GM15510 (cell line): ENCODE data around the gene RAB36.

Experiments used
- POLR2A ChIP-seq: IDR thresholded peaks from 3 replicates; pipeline ENCODE4 v1.6.1; 2011; ENCODE audit warnings: borderline replicate concordance; ENCODE audit not compliant: insufficient read length; ENCODE audit errors: extremely low read depth

Gene RAB36

GRCh38 chr22:23124611-23125511 lies 20.4 kb upstream of the RAB36 start:
- TF ChIP-seq POLR2A = no peak

DNA sequence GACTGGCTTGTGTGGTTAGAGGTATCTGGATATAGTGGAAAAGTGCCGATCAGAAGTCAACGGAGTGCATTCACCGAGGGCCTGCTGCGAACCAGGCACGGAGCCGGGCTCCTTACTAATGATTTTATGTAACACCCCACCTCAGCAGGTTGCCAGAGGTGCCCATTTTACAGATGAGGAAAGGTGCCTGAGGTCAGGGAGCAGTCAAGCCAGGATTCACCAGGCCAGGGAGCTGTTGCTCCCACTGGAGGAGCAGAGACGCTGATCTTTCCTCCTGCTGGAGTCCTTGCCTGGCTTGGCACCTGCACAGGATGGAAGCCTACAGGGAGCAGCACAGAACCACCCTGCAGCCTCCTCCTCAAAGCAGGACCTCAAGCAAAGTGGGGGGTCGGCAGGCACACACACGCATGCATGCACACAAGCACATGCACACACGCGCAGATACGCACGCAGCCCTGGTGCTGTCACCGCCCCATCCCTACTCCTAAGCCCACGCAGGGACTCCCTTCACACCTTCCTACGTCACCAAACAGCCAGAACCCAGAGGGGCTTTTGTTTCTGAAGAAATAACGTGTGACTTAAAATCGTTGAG lies 19.7 kb upstream of the RAB36 start:
- TF ChIP-seq POLR2A = no peak

DNA sequence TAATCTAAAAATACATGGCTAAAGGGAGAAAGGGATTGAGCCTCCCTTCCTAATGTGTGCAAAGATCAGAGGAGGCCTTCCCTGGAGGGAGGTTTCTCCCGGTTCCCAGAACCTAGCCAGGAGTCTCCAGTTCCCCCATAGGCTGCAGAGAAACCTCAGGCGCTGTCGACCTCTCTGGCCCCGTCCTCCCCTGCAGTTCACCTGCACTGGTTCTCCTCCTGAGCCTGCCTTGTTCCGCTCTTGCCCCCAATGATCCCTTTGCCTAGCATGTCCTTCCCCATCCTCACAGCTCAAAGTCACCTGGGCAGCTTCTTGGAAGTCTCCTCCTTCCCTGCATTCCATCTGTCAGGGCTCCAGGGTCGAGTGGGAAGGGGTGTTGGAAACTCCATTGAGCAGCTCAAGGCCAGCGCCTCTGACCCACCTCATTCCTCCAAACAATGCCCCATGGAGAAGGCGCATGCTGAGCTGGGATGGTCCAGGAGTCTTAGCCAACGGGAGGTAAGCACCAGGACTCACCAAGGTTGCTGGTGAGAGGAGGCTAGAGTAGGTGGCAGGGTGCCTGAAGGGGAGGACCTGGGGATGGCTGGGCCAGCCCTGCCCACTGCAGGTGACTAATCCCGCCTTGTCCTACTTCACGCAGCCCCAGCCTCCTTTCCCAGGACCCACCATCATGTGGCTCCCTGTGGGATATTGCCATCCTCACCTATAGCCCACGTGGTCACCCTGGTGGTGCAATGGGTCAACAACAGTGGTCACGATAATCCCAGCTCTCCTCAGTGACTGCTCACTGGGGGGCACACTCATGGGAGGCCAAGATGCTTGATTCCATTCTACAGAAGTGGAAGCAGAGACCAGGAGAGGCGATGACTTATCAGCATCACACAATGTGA lies 18.9 kb upstream of the RAB36 start:
- no peak for TF ChIP-seq POLR2A

- no peak for TF ChIP-seq POLR2A
These were observed 18.1 kb upstream of the RAB36 start for GRCh38 chr22:23127055-23127756.

GRCh38 chr22:23127788-23128187 lies 17.5 kb upstream of the RAB36 start:
- no peak for TF ChIP-seq POLR2A

GRCh38 chr22:23128269-23129108 lies 16.8 kb upstream of the RAB36 start:
- no peak for TF ChIP-seq POLR2A

GRCh38 chr22:23129149-23129548 lies 16.1 kb upstream of the RAB36 start:
- TF ChIP-seq POLR2A = no peak

DNA sequence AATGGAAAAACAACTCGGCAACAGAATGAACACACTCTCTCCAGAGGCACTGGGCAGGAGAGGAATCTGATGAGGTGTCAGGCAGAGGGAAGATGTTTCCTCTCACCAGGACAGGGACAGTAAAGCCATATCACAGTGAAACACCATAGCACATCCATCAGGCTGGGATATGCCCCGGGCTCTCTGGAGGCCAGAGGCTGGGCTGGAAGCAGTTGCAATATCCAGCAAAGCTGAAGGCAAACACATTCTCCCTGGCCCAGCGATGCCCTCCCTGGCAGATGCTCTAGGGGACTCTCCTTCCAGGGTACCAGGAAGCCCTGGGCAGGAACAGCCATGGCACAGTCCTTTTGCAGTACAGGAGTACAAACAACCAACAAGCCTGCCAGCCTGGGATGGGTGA lies 14.6 kb upstream of the RAB36 start:
- no peak for TF ChIP-seq POLR2A

DNA sequence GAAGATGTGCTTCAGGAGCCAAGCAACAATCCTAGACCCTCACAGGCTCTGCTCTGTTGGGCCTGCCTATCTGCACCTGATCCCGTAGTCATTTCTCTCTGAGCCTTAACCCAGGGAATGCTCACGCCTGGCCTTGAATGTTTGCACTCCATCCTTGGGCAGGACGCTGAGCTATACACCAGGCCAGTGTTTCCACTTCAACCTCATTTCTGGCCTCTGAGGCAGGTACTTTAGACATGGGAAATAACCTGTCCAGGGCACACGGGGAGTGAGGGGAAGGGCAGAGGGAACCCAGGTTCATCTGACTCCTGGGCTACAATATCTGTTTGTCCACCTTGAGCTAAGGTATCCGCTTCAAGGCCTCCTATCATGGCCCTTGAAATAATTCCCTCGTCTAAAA lies 13.3 kb upstream of the RAB36 start:
- no peak for TF ChIP-seq POLR2A

DNA sequence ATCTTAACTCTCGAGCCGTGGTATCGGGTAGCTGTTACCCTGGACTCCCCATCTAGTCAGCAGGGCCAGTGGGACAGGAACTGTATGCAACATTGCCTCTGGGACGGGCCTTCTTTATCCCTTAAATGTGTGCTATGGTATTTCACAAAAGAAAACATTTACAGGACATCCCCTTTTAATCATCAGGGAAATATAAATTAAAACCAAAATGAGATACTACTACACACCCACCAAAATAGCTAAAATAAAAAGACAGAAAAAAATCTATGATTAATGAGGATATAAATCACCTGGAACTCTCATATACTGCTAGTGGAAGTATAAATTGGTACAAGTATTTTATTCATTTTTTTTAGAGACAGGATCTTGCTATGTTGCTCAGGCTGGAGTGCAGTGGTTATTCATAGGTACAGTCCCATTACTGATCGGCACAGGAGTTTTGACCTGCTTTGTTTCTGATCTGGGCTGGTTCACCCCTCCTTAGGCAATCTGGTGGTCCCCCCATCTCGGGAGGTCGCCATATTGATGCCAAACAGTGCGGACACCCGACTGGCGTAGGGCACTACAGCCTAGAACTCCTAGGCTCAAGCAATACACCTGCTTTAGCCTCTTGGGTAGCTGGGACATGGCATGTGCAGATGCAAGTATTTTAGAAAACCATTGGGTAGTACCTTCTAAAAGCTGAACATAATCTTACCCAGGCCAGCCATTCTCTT lies 12.7 kb upstream of the RAB36 start:
- TF ChIP-seq POLR2A = no peak

GRCh38 chr22:23133922-23134321 lies 11.4 kb upstream of the RAB36 start:
- no peak for TF ChIP-seq POLR2A

DNA sequence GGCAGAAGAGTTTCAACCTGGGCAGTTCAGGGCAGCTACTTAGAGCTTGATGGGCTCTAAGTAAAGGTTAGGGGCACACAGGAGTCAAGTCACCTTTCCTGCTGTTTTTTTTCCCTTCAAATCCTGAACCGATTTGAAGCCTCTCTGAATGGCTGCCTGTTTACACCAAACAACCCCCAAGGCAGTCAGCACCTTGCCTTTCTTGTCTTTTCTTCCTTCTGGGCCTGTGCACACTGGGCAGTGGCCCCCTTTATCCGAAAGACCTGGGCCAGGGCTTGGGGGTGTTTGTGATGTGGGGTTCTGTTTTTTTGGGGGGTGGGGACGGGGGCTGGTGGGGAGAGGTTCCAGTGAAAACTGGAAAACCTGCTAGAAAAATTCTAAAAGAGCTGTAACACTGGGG lies 7.8 kb upstream of the RAB36 start:
- TF ChIP-seq POLR2A = no peak

GRCh38 chr22:23137905-23138561 lies 7.2 kb upstream of the RAB36 start:
- TF ChIP-seq POLR2A = no peak
